Measurements from ENCODE around the gene HTR7. TPM values are rescaled to one million over a fixed set of nuclear protein-coding genes. Genes with fewer than 3 reads are reported as not detected.

The HTR7 gene
- total and polyA plus RNA-seq, 9 of the 15 experiments (the other 6 are each of a cell fraction or from before 2014, with no cell fraction given), result 0.07 to 0.33 (median 0.18) TPM

DNA sequence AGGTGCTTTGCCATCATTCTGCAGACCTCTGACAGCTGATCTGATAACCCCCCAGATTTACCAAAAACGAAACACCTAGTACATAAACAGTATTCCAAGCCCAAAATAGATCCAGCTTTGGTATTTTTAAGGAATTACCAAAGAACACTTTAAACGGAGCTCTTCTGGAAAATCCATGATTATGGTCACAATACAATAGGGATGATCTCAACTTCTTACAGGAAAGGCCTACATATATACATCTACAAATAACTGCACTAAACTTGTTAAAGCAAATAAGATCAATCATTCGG is 69.7 kb downstream of the HTR7 start:
- Histone ChIP-seq H3K9me1 (ENCODE audit: control insufficient read depth, insufficient read depth, low read length) (no peaks in the 10 kb centered on the region), H3K4me3 (no peak overlapping the region), H3K36me3 (ENCODE audit: control insufficient read depth, insufficient read depth, low read length) (no peaks in the 10 kb centered on the region), H3K4me2 (ENCODE audit: insufficient read depth, low read length) (no peak overlapping the region), H3K27ac (ENCODE audit: extremely low read depth, low read depth, low read length) (no peak overlapping the region), H2AFZ (ENCODE audit: low read depth, low read length) (no peak overlapping the region), H3K79me2 (ENCODE audit: control insufficient read depth, insufficient read depth, low read length) (no peaks in the 10 kb centered on the region), H3K9me3 (replicated peaks; ENCODE audit: control insufficient read depth, insufficient read depth, low read depth, low read length) (no peaks in the 10 kb centered on the region), H3K27me3 (ENCODE audit: control insufficient read depth in 2 of 2, insufficient read depth in 2 of 2, low read length in 2 of 2) (peaks cover 0 to 4% of the 10 kb centered on the region in 2 experiments; a peak in 1 of 5 replicates), H4K20me1 (replicated peaks; ENCODE audit: control insufficient read depth, insufficient read depth, low read length) (no peaks in the 10 kb centered on the region), H3K9ac (ENCODE audit: insufficient read depth in 1 of 2, low read depth in 2 of 2, low read length in 2 of 2) (no peak overlapping the region), H3K4me1 (replicated peaks in 1 of 2; ENCODE audit: control insufficient read depth in 2 of 2, insufficient read depth in 2 of 2, low read length in 2 of 2) (no peaks in the 10 kb centered on the region)
- no peak for ATAC-seq
- TF ChIP-seq ERF (CRISPR knock-in tag; IDR thresholded peaks at IDR 0.05), result no peak
- no peak for TF ChIP-seq NR1H2 (CRISPR knock-in tag; IDR thresholded peaks at IDR 0.05)
- no peak for TF ChIP-seq ZNF354B (CRISPR knock-in tag; IDR thresholded peaks at IDR 0.05)
- TF ChIP-seq RBM17 (IDR thresholded peaks at IDR 0.05; ENCODE audit: borderline replicate concordance, low read depth, low read length), result no peak
- TF ChIP-seq, protein P1, sequence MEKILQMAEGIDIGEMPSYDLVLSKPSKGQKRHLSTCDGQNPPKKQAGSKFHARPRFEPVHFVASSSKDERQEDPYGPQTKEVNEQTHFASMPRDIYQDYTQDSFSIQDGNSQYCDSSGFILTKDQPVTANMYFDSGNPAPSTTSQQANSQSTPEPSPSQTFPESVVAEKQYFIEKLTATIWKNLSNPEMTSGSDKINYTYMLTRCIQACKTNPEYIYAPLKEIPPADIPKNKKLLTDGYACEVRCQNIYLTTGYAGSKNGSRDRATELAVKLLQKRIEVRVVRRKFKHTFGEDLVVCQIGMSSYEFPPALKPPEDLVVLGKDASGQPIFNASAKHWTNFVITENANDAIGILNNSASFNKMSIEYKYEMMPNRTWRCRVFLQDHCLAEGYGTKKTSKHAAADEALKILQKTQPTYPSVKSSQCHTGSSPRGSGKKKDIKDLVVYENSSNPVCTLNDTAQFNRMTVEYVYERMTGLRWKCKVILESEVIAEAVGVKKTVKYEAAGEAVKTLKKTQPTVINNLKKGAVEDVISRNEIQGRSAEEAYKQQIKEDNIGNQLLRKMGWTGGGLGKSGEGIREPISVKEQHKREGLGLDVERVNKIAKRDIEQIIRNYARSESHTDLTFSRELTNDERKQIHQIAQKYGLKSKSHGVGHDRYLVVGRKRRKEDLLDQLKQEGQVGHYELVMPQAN (IDR thresholded peaks at IDR 0.05; ENCODE audit: borderline replicate concordance), result no peak
- TF ChIP-seq STAG1 (CRISPR knock-in tag; IDR thresholded peaks at IDR 0.05; ENCODE audit: borderline replicate concordance), result no peak
- TF ChIP-seq MTA2 (IDR thresholded peaks at IDR 0.05; ENCODE audit: low read depth), result no peak
- TF ChIP-seq, protein P2, sequence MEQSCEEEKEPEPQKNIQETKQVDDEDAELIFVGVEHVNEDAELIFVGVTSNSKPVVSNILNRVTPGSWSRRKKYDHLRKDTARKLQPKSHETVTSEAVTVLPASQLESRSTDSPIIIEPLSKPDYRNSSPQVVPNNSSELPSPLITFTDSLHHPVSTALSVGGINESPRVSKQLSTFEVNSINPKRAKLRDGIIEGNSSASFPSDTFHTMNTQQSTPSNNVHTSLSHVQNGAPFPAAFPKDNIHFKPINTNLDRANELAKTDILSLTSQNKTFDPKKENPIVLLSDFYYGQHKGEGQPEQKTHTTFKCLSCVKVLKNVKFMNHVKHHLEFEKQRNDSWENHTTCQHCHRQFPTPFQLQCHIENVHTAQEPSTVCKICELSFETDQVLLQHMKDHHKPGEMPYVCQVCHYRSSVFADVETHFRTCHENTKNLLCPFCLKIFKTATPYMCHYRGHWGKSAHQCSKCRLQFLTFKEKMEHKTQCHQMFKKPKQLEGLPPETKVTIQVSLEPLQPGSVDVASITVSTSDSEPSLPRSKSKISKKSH (CRISPR knock-in tag; IDR thresholded peaks at IDR 0.05), result no peak
- TF ChIP-seq, protein P3, sequence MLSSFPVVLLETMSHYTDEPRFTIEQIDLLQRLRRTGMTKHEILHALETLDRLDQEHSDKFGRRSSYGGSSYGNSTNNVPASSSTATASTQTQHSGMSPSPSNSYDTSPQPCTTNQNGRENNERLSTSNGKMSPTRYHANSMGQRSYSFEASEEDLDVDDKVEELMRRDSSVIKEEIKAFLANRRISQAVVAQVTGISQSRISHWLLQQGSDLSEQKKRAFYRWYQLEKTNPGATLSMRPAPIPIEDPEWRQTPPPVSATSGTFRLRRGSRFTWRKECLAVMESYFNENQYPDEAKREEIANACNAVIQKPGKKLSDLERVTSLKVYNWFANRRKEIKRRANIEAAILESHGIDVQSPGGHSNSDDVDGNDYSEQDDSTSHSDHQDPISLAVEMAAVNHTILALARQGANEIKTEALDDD (IDR thresholded peaks at IDR 0.05), result no peak
- TF ChIP-seq KLF16 (IDR thresholded peaks at IDR 0.05), result no peak
- no peak for TF ChIP-seq ZNF174 (CRISPR knock-in tag; IDR thresholded peaks at IDR 0.05)
- no peak for TF ChIP-seq SRSF7 (optimal IDR thresholded peaks at IDR 0.05; ENCODE audit: low read depth, low read length)
- TF ChIP-seq ETV1 (tag; conservative IDR thresholded peaks at IDR 0.05; ENCODE audit: low read depth), result no peak
- no peak for TF ChIP-seq ZNF444 (CRISPR knock-in tag; IDR thresholded peaks at IDR 0.05)
- TF ChIP-seq DNMT1 (IDR thresholded peaks at IDR 0.05), result no peak
- FAIRE-seq, result no peak
- intact Hi-C loops (cut with micrococcal nuclease), result loop anchor here (1.0 kb wide), 1 partner anchor 995 kb away; no protein-coding TSS in a partner anchor
- CTCF ChIA-PET (ENCODE audit: low intra/inter-chr PET ratio), result interaction anchor here (1.8 kb wide), 1 partner anchor 995 kb away, joined by 7 read pairs; no protein-coding TSS in a partner anchor
- DNase-seq (ENCODE audit: extremely low read depth in 1 of 4, low spot score in 3 of 4), result no peak
- POLR2A ChIA-PET, result no interaction called here
- 14% methylated on average over 3 of the region's 3 CpGs for WGBS (ENCODE audit: insufficient coverage, low coverage, missing lambda C conversion rate)
- BruUV-seq (replicated peaks), result no TSS peak
- in situ Hi-C loops (cut with MboI), result no loop called here

All from K562 (cell line).